ENCODE results near the gene MACROH2A1. TPM values are rescaled to one million over a fixed set of nuclear protein-coding genes. Genes with fewer than 3 reads are reported as not detected.

MACROH2A1 gene
- total and polyA plus RNA-seq, 2 of the 4 experiments (the other 2 are of a cell fraction) = 122 to 126 TPM

- no peaks in the 10 kb centered on the region for H3K27me3 ChIP-seq (ENCODE audit: control insufficient read depth, insufficient read depth, low read length)
- H4K20me1 ChIP-seq (ENCODE audit: insufficient read depth, low read length) = peaks cover 17% of the 10 kb centered on the region; the same call in 1 of the 2 replicates
- 0 out of 2 replicates have a peak overlapping the region, but pooled peaks have one; percentile 98 for H4K5ac ChIP-seq (ENCODE audit: low read depth, low read length)
- DNase-seq = peak; percentile 77
- POLR2A ChIA-PET (ENCODE audit: unreplicated experiment) = no interaction called here
- H2AK5ac ChIP-seq (ENCODE audit: low read depth, low read length) = no peak overlapping the region
- H3K9me1 ChIP-seq (ENCODE audit: insufficient read depth, low read length) = peaks cover 47% of the 10 kb centered on the region
- in situ Hi-C loops (cut with MboI; ENCODE audit: low sequenced_read_pairs) = no loop called here
- dilution Hi-C loops (cut with HindIII; ENCODE audit: low sequenced_read_pairs, unreplicated experiment) = no loop called here
- H3K23ac ChIP-seq (ENCODE audit: low read depth, low read length) = peak overlapping the region; percentile 94; the same call in 1 of the 2 replicates
- peak overlapping the region; percentile 97; the same call in 1 of the 2 replicates for H3K27ac ChIP-seq (ENCODE audit: insufficient read depth, low read length)
- H3K4me3 ChIP-seq (ENCODE audit: insufficient read depth, low read depth, low read length) = no peak overlapping the region
- peak overlapping the region; percentile 60 for H3K4me2 ChIP-seq (ENCODE audit: low read depth, low read length)
- peak overlapping the region in 1 of 2 experiments; percentile 25; a peak in 2 of 4 replicates for H4K8ac ChIP-seq (ENCODE audit: low read depth in 2 of 2, low read length in 2 of 2)
- H3K9ac ChIP-seq (ENCODE audit: low read depth, low read length) = no peak overlapping the region
- no peak overlapping the region for H3K14ac ChIP-seq (replicated peaks; ENCODE audit: low read depth, low read length)
- H2BK20ac ChIP-seq (ENCODE audit: low read depth, low read length) = 0 out of 2 replicates have a peak overlapping the region, but pooled peaks have one; percentile 57
- CTCF ChIA-PET = interaction anchor here (0.7 to 1.4 kb wide), 4 partner anchors 10 to 159 kb away, joined by 3 to 5 read pairs (median 4); no protein-coding TSS in a partner anchor
- peak overlapping the region; percentile 90; the same call in 1 of the 2 replicates for H2BK120ac ChIP-seq (ENCODE audit: low read depth, low read length)
- H2AK9ac ChIP-seq (replicated peaks; ENCODE audit: low read depth, low read length, poor library complexity) = no peak overlapping the region
- H3K4me1 ChIP-seq (ENCODE audit: control insufficient read depth, insufficient read depth, low read length) = peaks cover 39% of the 10 kb centered on the region
- H2BK15ac ChIP-seq (ENCODE audit: low read depth, low read length) = peak overlapping the region; percentile 89; the same call in 1 of the 3 replicates
- H3K36me3 ChIP-seq (ENCODE audit: control insufficient read depth, insufficient read depth, low read length) = peaks cover 32% of the 10 kb centered on the region
- intact Hi-C loops (cut with micrococcal nuclease) = no loop called here
- H3K18ac ChIP-seq (ENCODE audit: low read depth, low read length) = no peak overlapping the region
- ATAC-seq (ENCODE audit: low read depth) = peak; percentile 60
- no peak for TF ChIP-seq RFX5 (IDR thresholded peaks at IDR 0.05; ENCODE audit: low read depth, low read length)
- TF ChIP-seq USF2 (IDR thresholded peaks at IDR 0.05; ENCODE audit: low read depth, low read length) = no peak
- TF ChIP-seq BHLHE40 (IDR thresholded peaks at IDR 0.05; ENCODE audit: low read depth, low read length) = no peak
- TF ChIP-seq ELK1 (IDR thresholded peaks at IDR 0.05; ENCODE audit: borderline replicate concordance, low read depth, low read length) = no peak
- TF ChIP-seq RAD21 (IDR thresholded peaks at IDR 0.05; ENCODE audit: low read length) = no peak
- TF ChIP-seq CTCF (conservative IDR thresholded peaks at IDR 0.05; ENCODE audit: low read depth, low read length) = no peak
- TF ChIP-seq FOS (IDR thresholded peaks at IDR 0.05; ENCODE audit: low read depth, low read length) = no peak
- no peak for TF ChIP-seq RCOR1 (IDR thresholded peaks at IDR 0.05; ENCODE audit: insufficient replicate concordance, low read length)
- TF ChIP-seq POLR2A (IDR thresholded peaks at IDR 0.05; ENCODE audit: low read depth, low read length) = no peak
- no peak for TF ChIP-seq MXI1 (IDR thresholded peaks at IDR 0.05; ENCODE audit: borderline replicate concordance, low read depth, low read length)
- TF ChIP-seq NFE2L2 (IDR thresholded peaks at IDR 0.05; ENCODE audit: low read depth, low read length) = no peak
- no peak for TF ChIP-seq MAFK (IDR thresholded peaks at IDR 0.05; ENCODE audit: low read depth, low read length)
- no peak for TF ChIP-seq CHD1 (IDR thresholded peaks at IDR 0.05; ENCODE audit: low read depth, low read length)
- TF ChIP-seq MAZ (IDR thresholded peaks at IDR 0.05; ENCODE audit: borderline replicate concordance, low read depth, low read length) = no peak
- TF ChIP-seq SMC3 (IDR thresholded peaks at IDR 0.05; ENCODE audit: low read depth, low read length) = no peak
- peak overlapping the region; percentile 92 for H2BK5ac ChIP-seq (ENCODE audit: low read depth, low read length, poor library complexity, severe bottlenecking)
- H3K79me1 ChIP-seq (ENCODE audit: low read depth in 1 of 2, low read length in 2 of 2) = peaks cover 48 to 79% of the 10 kb centered on the region in 2 experiments
- no peak overlapping the region for H2AFZ ChIP-seq (replicated peaks; ENCODE audit: low read length, poor library complexity)
- H3K56ac ChIP-seq (ENCODE audit: extremely low read depth, insufficient read depth, low read length) = no peak overlapping the region; the same call in 1 of the 2 replicates
- no TSS peak for BruUV-seq (replicated peaks)
- H3K9me3 ChIP-seq (ENCODE audit: control insufficient read depth, insufficient read depth, low read length) = no peaks in the 10 kb centered on the region
- WGBS, 2 experiments (ENCODE audit: extremely low coverage in 2 of 2, insufficient read length in 1 of 2) = no CpG with 5 or more reads among the region's 2 CpGs
- H3K4ac ChIP-seq (ENCODE audit: low read depth, low read length) = no peak overlapping the region
- H4K91ac ChIP-seq (ENCODE audit: insufficient read depth, low read depth, low read length) = no peak overlapping the region
Measured at GRCh38 chr5:135367076-135367475, 32.0 kb downstream of the MACROH2A1 start.

Data from IMR-90 (cell line).